D721Med (cell line): Measurements from ENCODE around the gene PRKAR1B.

Experiments used
- DNase-seq: peaks from one replicate; pipeline ENCODE4 v3.0.0; 2011; ENCODE audit warnings: low spot score; ENCODE audit not compliant: insufficient read length
- FAIRE-seq: peaks from 2 replicates; lab custom pipeline; 2011; peaks lifted over from hg19 to GRCh38; lab: Jason Lieb, UNC
- TF ChIP-seq, protein P1 (sequence below): IDR thresholded peaks from 2 replicates; pipeline ENCODE4 v1.5.1; 2012; ENCODE audit warnings: mild to moderate bottlenecking, control low read depth; ENCODE audit not compliant: insufficient read depth; ENCODE audit errors: missing control alignments

Gene PRKAR1B

DNA sequence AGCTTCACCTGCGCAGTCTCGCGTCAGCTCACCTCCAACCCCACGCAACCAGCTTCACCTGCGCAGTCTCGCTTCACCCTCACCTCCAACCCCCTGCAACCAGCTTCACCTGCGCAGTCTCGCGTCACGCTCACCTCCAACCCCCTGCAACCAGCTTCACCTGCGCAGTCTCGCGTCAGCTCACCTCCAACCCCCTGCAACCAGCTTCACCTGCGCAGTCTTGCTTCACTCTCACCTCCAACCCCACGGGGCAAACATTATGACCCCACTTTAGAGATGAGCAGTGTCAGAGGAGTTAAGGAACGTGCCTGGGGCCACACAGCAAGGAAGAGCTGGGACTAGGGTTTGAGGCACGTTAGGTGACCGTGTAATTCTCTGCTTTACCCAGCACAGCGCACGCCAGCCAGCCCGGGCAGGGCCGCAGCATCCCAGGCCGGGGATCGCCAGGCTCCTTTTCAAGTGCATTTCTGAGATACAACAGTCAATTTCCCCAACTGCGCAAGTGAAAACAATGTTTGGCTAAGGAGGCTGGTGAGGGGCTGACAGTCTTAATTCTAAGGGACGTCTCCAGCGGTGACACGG, 184.9 kb downstream of the PRKAR1B start:
- DNase-seq (no peak), FAIRE-seq (no peak)
- TF ChIP-seq, protein P1, sequence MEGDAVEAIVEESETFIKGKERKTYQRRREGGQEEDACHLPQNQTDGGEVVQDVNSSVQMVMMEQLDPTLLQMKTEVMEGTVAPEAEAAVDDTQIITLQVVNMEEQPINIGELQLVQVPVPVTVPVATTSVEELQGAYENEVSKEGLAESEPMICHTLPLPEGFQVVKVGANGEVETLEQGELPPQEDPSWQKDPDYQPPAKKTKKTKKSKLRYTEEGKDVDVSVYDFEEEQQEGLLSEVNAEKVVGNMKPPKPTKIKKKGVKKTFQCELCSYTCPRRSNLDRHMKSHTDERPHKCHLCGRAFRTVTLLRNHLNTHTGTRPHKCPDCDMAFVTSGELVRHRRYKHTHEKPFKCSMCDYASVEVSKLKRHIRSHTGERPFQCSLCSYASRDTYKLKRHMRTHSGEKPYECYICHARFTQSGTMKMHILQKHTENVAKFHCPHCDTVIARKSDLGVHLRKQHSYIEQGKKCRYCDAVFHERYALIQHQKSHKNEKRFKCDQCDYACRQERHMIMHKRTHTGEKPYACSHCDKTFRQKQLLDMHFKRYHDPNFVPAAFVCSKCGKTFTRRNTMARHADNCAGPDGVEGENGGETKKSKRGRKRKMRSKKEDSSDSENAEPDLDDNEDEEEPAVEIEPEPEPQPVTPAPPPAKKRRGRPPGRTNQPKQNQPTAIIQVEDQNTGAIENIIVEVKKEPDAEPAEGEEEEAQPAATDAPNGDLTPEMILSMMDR = no peak

GRCh38 chr7:541661-542060, 185.4 kb downstream of the PRKAR1B start:
- TF ChIP-seq, protein P1 = no peak
- FAIRE-seq (no peak), DNase-seq (no peak)

DNA sequence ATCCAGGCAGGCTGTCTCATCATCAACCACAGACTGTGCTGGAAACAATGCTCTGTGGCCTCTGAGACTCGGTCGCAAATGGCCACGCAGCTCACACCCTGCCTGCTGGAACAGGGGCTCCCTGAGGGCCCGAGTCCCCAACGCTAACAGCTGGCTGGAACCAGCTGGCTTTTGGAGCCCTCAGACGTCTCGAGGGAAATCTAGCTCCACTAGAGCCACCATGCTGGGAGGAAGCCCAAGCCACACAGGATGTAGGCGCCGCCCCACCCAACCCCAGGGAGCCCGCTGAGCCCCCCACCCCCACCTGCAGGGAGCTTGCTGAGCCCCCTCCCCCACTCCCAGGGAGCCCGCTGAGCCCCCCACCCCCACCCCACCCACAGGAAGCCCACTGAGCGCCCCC, 186.1 kb downstream of the PRKAR1B start:
- no peak for FAIRE-seq

GRCh38 chr7:540579-540978, 186.5 kb downstream of the PRKAR1B start:
- FAIRE-seq (no peak), DNase-seq (no peak)
- TF ChIP-seq, protein P1 = no peak

More for the DNA sequence above, 186.1 kb downstream of the PRKAR1B start:
- no peak for DNase-seq
- TF ChIP-seq, protein P1 = no peak

GRCh38 chr7:539731-540411, 187.2 kb downstream of the PRKAR1B start:
- TF ChIP-seq, protein P1 = no peak
- FAIRE-seq (no peak), DNase-seq (no peak)

DNA sequence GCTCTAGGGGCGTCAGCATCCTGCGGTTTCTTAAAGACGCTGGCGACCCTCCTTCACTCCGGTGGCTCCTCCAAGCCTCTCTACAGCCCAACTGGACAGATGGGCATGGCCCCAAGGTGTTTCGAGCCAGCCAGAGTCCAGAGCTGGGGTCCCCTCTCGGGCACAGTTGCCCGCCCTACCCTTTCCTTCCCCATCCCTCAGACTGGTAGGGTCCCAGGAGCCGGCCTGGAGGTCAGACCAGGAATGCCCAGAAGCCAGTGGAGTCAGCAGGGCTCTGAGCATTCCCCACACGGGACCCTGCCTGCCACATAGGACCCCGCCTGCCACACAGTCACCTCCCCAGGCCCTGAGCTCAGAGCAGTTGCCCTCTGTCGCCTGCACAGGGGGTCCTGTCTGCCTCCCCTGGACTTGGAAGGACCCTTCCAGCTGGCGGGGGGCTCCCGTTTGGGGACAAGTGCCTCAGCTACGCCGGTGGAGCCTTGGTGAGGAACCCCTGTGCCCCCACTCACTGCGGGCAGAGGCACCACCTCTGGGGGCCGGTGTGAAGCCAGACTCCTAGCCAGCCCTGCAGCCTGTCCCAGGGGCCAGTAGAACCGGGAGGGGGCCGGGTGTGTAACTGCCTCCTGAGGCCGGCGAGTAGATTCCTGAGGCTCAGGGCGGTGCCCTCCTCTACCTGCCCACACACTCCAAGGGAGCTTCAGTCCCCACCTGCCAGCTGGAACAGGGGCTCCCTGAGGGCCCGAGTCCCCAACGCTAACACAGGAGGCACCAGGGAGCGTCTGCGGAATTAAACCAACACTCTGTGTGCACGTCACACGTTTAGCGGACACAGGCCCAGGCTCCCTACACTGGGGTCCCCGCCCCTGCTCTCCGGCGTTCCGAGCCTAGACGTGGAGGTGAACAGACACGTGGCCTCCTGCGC, 188.1 kb downstream of the PRKAR1B start:
- FAIRE-seq = no peak
- no peak for DNase-seq
- TF ChIP-seq, protein P1 = no peak
